Muscle layer of colon (tissue), 2 donors: ENCODE results near the gene ARL6IP4.

Experiments
- H3K27ac ChIP-seq: one replicate; pipeline ENCODE4 v1.7.0; 2013; ENCODE audit warnings: low read depth, mild to moderate bottlenecking, low read length, moderate library complexity
- H3K27me3 ChIP-seq, 2 donors: one replicate each; pipeline ENCODE4 v1.7.0; 2013; ENCODE audit warnings: low read length in 2 of 2, mild to moderate bottlenecking in 2 of 2; ENCODE audit not compliant: insufficient read depth in 2 of 2, control insufficient read depth in 1 of 2
- H3K36me3 ChIP-seq: one replicate; pipeline ENCODE4 v1.7.0; 2013; ENCODE audit warnings: mild to moderate bottlenecking, low read length; ENCODE audit not compliant: insufficient read depth
- H3K4me1 ChIP-seq: one replicate; pipeline ENCODE4 v1.7.0; 2013; ENCODE audit warnings: mild to moderate bottlenecking, low read length; ENCODE audit not compliant: insufficient read depth
- H3K4me3 ChIP-seq, 2 donors: one replicate each; pipeline ENCODE4 v1.7.0; 2013; ENCODE audit warnings: low read length in 2 of 2, low read depth in 1 of 2, mild to moderate bottlenecking in 1 of 2, moderate library complexity in 1 of 2
- H3K9ac ChIP-seq: one replicate; pipeline ENCODE4 v1.7.0; 2013; ENCODE audit warnings: low read length
- H3K9me3 ChIP-seq: one replicate; pipeline ENCODE4 v1.7.0; 2013; ENCODE audit warnings: mild to moderate bottlenecking, low read length
- donor health status: abdominal sarcoma.
- donor health status: Adenocarcinoma of cecum.

Gene ARL6IP4

GRCh38 chr12:122996621-122997342 is 16.3 kb downstream of the ARL6IP4 start:
- no peak overlapping the region for H3K27ac ChIP-seq
- H3K4me1 ChIP-seq, result peaks cover 4% of the 10 kb centered on the region
- H3K36me3 ChIP-seq, result peaks cover 15% of the 10 kb centered on the region
- no peaks in the 10 kb centered on the region for H3K9me3 ChIP-seq
- no peak overlapping the region for H3K4me3 ChIP-seq
- H3K9ac ChIP-seq, result no peak overlapping the region
- no peaks in the 10 kb centered on the region for H3K27me3 ChIP-seq

- no peak overlapping the region for H3K4me3 ChIP-seq
- no peaks in the 10 kb centered on the region for H3K27me3 ChIP-seq
- H3K36me3 ChIP-seq, result peaks cover 15% of the 10 kb centered on the region
- H3K9ac ChIP-seq, result no peak overlapping the region
- peaks cover 4% of the 10 kb centered on the region for H3K4me1 ChIP-seq
- H3K27ac ChIP-seq, result no peak overlapping the region
- no peaks in the 10 kb centered on the region for H3K9me3 ChIP-seq
These were observed 17.1 kb downstream of the ARL6IP4 start for GRCh38 chr12:122997343-122998250.

DNA sequence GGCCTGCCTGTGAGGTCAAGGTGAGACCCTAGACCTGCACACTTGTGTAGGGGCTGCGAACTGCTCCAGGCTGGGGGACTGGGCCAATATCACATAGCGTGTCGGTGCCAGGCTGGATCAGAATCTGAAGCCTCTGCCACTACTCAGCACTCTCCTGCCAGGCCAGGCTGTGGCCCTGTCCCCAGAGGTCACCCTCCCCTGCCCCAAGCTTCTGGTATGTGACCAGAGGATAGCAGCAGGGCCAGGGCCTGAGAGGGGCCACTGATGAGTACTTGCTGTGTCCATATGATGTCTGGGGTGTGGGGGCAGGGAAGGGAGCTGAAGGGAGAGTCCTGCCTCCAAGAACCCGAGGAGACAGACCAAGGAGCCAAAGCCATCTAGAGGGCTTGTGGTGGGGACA is 17.8 kb downstream of the ARL6IP4 start:
- H3K36me3 ChIP-seq, result peaks cover 15% of the 10 kb centered on the region
- H3K9me3 ChIP-seq, result no peaks in the 10 kb centered on the region
- no peak overlapping the region for H3K27ac ChIP-seq
- H3K4me1 ChIP-seq, result peaks cover 4% of the 10 kb centered on the region
- no peak overlapping the region for H3K9ac ChIP-seq
- no peaks in the 10 kb centered on the region for H3K27me3 ChIP-seq
- no peak overlapping the region for H3K4me3 ChIP-seq

DNA sequence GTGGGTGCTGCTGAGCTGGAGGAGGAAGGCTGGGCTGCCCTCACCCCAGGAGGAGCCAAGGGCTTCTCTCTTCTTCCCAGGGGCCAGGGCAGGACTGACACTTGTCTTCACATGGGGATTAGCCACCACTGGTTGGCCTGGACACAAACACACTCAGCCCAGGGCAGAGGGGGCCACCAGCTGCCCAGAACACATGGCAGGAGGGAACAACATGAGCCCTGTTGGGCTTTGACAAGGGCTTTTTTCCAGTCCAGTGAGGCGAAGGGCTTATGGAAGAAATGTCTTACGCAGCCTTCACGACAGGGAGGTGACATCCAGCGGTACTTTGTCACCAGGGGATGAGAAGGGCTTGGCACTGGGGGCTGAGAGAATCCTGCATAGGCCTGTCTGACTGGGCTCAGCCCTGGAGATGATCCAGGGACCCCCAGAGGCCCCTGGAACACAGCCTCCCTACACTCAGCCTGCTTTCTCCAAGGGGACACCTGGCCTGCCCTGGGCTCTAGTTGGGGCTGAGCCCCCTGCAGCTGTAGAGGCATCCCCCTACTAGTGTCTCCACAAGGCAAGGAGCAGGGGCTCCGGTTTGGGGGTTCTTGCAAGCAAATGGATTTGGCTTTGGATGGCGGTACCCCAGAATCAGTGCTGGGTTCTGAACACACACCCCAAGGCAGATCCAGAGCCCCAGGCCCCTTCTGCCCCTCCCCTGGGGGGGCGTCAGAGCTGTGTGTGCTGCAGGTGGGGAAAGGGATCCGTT is 18.9 kb downstream of the ARL6IP4 start:
- H3K9ac ChIP-seq, result no peak overlapping the region
- H3K4me1 ChIP-seq, result peaks cover 4% of the 10 kb centered on the region
- H3K4me3 ChIP-seq, result no peak overlapping the region
- H3K36me3 ChIP-seq, result peaks cover 19% of the 10 kb centered on the region
- no peaks in the 10 kb centered on the region for H3K27me3 ChIP-seq
- no peaks in the 10 kb centered on the region for H3K9me3 ChIP-seq
- H3K27ac ChIP-seq, result no peak overlapping the region

GRCh38 chr12:122999986-123000420 is 19.5 kb downstream of the ARL6IP4 start:
- H3K36me3 ChIP-seq, result peaks cover 26% of the 10 kb centered on the region

GRCh38 chr12:123000578-123000977 is 20.1 kb downstream of the ARL6IP4 start:
- peaks cover 26% of the 10 kb centered on the region for H3K36me3 ChIP-seq
- H3K9me3 ChIP-seq, result no peaks in the 10 kb centered on the region
- no peak overlapping the region for H3K4me3 ChIP-seq
- no peak overlapping the region for H3K9ac ChIP-seq
- no peaks in the 10 kb centered on the region for H3K27me3 ChIP-seq
- no peak overlapping the region for H3K27ac ChIP-seq
- peaks cover 4% of the 10 kb centered on the region for H3K4me1 ChIP-seq

More at GRCh38 chr12:122999986-123000420, 19.5 kb downstream of the ARL6IP4 start:
- H3K9me3 ChIP-seq, result no peaks in the 10 kb centered on the region
- H3K27ac ChIP-seq, result no peak overlapping the region
- no peak overlapping the region for H3K9ac ChIP-seq
- peaks cover 4% of the 10 kb centered on the region for H3K4me1 ChIP-seq
- no peak overlapping the region for H3K4me3 ChIP-seq
- H3K27me3 ChIP-seq, result no peaks in the 10 kb centered on the region

GRCh38 chr12:123001464-123001863 is 21.0 kb downstream of the ARL6IP4 start:
- Histone ChIP-seq H3K27ac (no peak overlapping the region), H3K36me3 (peaks cover 26% of the 10 kb centered on the region), H3K9ac (no peak overlapping the region), H3K4me3 (no peak overlapping the region), H3K4me1 (no peaks in the 10 kb centered on the region), H3K27me3 (no peaks in the 10 kb centered on the region), H3K9me3 (no peaks in the 10 kb centered on the region)

DNA sequence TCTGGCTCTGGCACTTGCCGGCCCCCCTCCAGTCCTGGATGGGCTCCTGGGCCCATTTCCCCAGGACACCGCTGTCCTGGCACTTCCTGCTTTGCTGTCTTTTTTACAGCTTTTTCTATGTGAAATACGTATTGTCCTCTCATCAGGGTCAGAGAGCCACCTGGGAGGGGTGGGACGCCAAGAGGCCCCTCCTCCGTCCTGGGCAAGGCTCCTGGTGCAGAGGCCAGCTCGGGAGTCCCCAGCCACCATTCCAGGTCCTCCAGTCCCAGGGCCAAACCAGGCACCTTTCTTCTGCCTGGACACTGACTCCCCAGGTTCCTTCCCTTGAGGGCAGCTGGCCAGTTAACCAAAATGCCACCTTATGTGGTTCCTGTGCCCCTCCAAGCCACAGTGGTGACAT is 22.8 kb downstream of the ARL6IP4 start:
- H3K27ac ChIP-seq, result no peak overlapping the region
- peaks cover 31% of the 10 kb centered on the region for H3K36me3 ChIP-seq
- H3K9ac ChIP-seq, result no peak overlapping the region
- H3K9me3 ChIP-seq, result no peaks in the 10 kb centered on the region
- H3K4me1 ChIP-seq, result no peaks in the 10 kb centered on the region
- no peak overlapping the region for H3K4me3 ChIP-seq
- H3K27me3 ChIP-seq, result no peaks in the 10 kb centered on the region

DNA sequence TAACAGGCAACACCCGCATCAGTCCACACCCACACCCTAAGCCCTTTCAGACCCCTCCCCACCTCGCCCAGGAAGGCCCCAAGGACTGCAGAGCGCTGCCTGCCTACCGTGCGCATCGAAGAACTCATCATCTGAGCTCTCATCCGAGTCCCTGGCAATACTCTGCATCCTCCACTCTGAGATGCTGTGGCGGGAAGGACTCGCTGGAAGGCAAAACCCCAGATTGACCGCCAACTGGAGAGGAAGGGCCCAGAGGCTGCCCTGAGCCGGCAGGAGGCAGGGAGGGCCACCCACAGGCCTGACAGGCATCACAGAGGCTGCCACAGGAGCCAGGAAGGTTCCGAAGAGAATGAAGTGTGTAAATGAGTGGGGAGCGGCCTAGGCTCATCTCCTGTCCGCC is 23.8 kb downstream of the ARL6IP4 start:
- Histone ChIP-seq H3K9ac (no peak overlapping the region), H3K27ac (no peak overlapping the region), H3K27me3 (no peaks in the 10 kb centered on the region), H3K4me1 (no peaks in the 10 kb centered on the region), H3K4me3 (no peak overlapping the region), H3K9me3 (no peaks in the 10 kb centered on the region), H3K36me3 (peaks cover 31% of the 10 kb centered on the region)

DNA sequence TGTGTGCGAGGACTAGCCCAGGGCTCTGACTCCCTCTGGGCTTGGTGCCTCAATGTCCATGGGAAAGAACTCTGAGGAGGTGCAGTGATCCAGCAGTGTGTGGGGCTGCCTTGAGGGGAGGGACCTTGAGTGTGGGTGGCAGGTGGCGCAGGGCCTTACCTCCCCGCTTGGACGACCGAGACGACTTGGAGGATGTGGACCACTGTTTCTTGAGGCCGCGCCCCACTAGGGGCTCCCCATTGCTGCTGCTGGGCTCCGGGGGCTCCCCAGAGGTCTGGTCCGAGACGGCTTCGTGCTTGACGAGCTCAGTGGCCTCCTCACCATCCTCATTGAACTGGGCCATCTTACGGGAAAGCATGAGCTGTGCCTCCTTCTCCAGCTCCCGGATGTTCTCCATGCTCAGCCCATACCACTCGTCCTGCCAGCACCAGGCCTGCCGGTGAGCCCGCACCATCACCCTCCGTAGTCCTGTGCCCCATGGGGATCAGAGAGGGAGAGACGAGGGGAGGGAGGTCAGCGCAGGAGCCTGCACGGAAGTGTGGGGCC is 24.7 kb downstream of the ARL6IP4 start:
- Histone ChIP-seq H3K9ac (no peak overlapping the region), H3K27ac (no peak overlapping the region), H3K9me3 (no peaks in the 10 kb centered on the region), H3K36me3 (peaks cover 32% of the 10 kb centered on the region), H3K4me3 (no peak overlapping the region), H3K4me1 (no peaks in the 10 kb centered on the region), H3K27me3 (no peaks in the 10 kb centered on the region)

- H3K36me3 ChIP-seq, result peaks cover 23% of the 10 kb centered on the region
- no peak overlapping the region for H3K4me3 ChIP-seq
- H3K27ac ChIP-seq, result no peak overlapping the region
- H3K9ac ChIP-seq, result no peak overlapping the region
- H3K9me3 ChIP-seq, result no peaks in the 10 kb centered on the region
- H3K4me1 ChIP-seq, result no peaks in the 10 kb centered on the region
- H3K27me3 ChIP-seq, result no peaks in the 10 kb centered on the region
These were observed 26.5 kb downstream of the ARL6IP4 start for GRCh38 chr12:123006977-123007376.
